ENCODE measurements around the gene EYA2.

DNA sequence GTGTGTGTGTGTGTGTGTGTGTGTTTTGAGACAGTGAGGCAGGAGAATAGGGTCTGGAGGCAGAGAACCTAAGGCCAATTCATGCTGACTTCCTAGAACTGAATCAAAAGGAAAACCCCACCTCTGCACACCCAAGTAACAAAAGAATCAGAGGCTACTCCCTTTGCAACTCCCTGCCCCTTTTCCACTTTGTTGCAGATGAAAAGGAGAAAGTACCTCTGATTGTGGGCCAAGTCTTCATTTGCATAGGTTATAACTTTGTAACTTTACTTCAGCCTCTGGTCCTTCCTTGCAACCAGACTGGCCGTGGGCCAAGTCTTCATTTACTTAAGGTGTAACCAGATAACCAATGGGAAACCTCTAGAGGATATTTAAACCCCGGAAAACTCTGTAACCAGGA is 168.8 kb downstream of the EYA2 start:
- TF ChIP-seq, protein P1, sequence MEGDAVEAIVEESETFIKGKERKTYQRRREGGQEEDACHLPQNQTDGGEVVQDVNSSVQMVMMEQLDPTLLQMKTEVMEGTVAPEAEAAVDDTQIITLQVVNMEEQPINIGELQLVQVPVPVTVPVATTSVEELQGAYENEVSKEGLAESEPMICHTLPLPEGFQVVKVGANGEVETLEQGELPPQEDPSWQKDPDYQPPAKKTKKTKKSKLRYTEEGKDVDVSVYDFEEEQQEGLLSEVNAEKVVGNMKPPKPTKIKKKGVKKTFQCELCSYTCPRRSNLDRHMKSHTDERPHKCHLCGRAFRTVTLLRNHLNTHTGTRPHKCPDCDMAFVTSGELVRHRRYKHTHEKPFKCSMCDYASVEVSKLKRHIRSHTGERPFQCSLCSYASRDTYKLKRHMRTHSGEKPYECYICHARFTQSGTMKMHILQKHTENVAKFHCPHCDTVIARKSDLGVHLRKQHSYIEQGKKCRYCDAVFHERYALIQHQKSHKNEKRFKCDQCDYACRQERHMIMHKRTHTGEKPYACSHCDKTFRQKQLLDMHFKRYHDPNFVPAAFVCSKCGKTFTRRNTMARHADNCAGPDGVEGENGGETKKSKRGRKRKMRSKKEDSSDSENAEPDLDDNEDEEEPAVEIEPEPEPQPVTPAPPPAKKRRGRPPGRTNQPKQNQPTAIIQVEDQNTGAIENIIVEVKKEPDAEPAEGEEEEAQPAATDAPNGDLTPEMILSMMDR (IDR thresholded peaks at IDR 0.05), result no peak
- TF ChIP-seq POLR2AphosphoS5 (IDR thresholded peaks at IDR 0.05) (no peak), POLR2A (IDR thresholded peaks at IDR 0.05) (no peak)

Measured in sigmoid colon (tissue), 4 donors.